H9 (cell line): ENCODE measurements around the gene TCEA2. TPM values are rescaled to one million over a fixed set of nuclear protein-coding genes. Genes with fewer than 3 reads are reported as not detected.

Experiments used
- DNase-seq: peaks from one replicate; pipeline ENCODE4 v3.0.0-alpha.2; 2017
- H2AFZ ChIP-seq: one replicate; pipeline ENCODE4 v1.6.1; 2013; ENCODE audit warnings: mild to moderate bottlenecking, low read length, control low read depth, moderate library complexity
- H2AK5ac ChIP-seq: 2 replicates; pipeline ENCODE4 v1.6.1; 2013; ENCODE audit warnings: low read length, control low read depth, mixed read lengths; ENCODE audit not compliant: insufficient read length
- H2BK120ac ChIP-seq: one replicate; pipeline ENCODE4 v1.6.1; 2013; ENCODE audit warnings: low read depth, mild to moderate bottlenecking, low read length, control low read depth, inconsistent platforms; ENCODE audit not compliant: poor library complexity, severe bottlenecking
- H2BK12ac ChIP-seq: 2 replicates; pipeline ENCODE4 v1.6.1; 2013; ENCODE audit warnings: low read length, control low read depth, mixed read lengths, low read depth; ENCODE audit not compliant: insufficient read length
- H2BK15ac ChIP-seq: 2 replicates; pipeline ENCODE4 v1.6.1; 2013; ENCODE audit warnings: low read depth, low read length, control low read depth
- H2BK20ac ChIP-seq: one replicate; pipeline ENCODE4 v1.6.1; 2013; ENCODE audit warnings: low read depth, mild to moderate bottlenecking, low read length, control low read depth, inconsistent platforms; ENCODE audit not compliant: poor library complexity, severe bottlenecking
- H2BK5ac ChIP-seq: 2 replicates; pipeline ENCODE4 v1.6.1; 2013; ENCODE audit warnings: low read length, control low read depth, mixed read lengths; ENCODE audit not compliant: insufficient read length
- H3K14ac ChIP-seq: 2 replicates; pipeline ENCODE4 v1.6.1; 2013; ENCODE audit warnings: low read length, control low read depth; ENCODE audit not compliant: insufficient read depth
- H3K18ac ChIP-seq: 2 replicates; pipeline ENCODE4 v1.6.1; 2013; ENCODE audit warnings: low read depth, mild to moderate bottlenecking, mixed read lengths, low read length, control low read depth; ENCODE audit not compliant: insufficient read length
- H3K23ac ChIP-seq: 2 replicates; pipeline ENCODE4 v1.6.1; 2013; ENCODE audit warnings: low read length, control low read depth, mixed read lengths, low read depth; ENCODE audit not compliant: insufficient read length
- H3K23me2 ChIP-seq: 2 replicates; pipeline ENCODE4 v1.6.1; 2013; ENCODE audit warnings: low read depth, mild to moderate bottlenecking, mixed read lengths, low read length, control low read depth; ENCODE audit not compliant: insufficient read length, poor library complexity, severe bottlenecking
- H3K27ac ChIP-seq: 2 replicates; pipeline ENCODE4 v1.5.1; 2013; ENCODE audit warnings: low read length, control low read depth, mixed read lengths, low read depth; ENCODE audit not compliant: insufficient read length
- H3K27me3 ChIP-seq: 2 replicates; pipeline ENCODE4 v1.6.1; 2013; ENCODE audit warnings: low read length, control low read depth, inconsistent platforms; ENCODE audit not compliant: insufficient read depth
- H3K4ac ChIP-seq: 2 replicates; pipeline ENCODE4 v1.6.1; 2013; ENCODE audit warnings: low read depth, mild to moderate bottlenecking, control low read depth, inconsistent platforms, low read length, moderate library complexity
- H3K4me1 ChIP-seq: 2 replicates; pipeline ENCODE4 v1.6.1; 2013; ENCODE audit warnings: low read length, control low read depth, inconsistent platforms; ENCODE audit not compliant: insufficient read depth
- H3K4me2 ChIP-seq: 2 replicates; pipeline ENCODE4 v1.6.1; 2013; ENCODE audit warnings: low read length, control low read depth, mixed read lengths; ENCODE audit not compliant: insufficient read length, insufficient read depth
- H3K56ac ChIP-seq: 2 replicates; pipeline ENCODE4 v1.6.1; 2013; ENCODE audit warnings: low read depth, mild to moderate bottlenecking, mixed read lengths, low read length, control low read depth; ENCODE audit not compliant: insufficient read length
- H3K79me1 ChIP-seq: 2 replicates; pipeline ENCODE4 v1.6.1; 2013; ENCODE audit warnings: low read depth, mild to moderate bottlenecking, moderate library complexity, low read length, control low read depth, inconsistent platforms; ENCODE audit not compliant: insufficient read depth, poor library complexity, severe bottlenecking
- H3K79me2 ChIP-seq: 2 replicates; pipeline ENCODE4 v1.6.1; 2013; ENCODE audit warnings: low read length, control low read depth, inconsistent platforms; ENCODE audit not compliant: insufficient read depth
- H3K9ac ChIP-seq: 2 replicates; pipeline ENCODE4 v1.6.1; 2013; ENCODE audit warnings: low read length, control low read depth, mixed read lengths; ENCODE audit not compliant: insufficient read length; ENCODE audit errors: extremely low read depth
- H3K9me3 ChIP-seq: one replicate; pipeline ENCODE4 v1.6.1; 2013; ENCODE audit warnings: low read depth, low read length, inconsistent platforms; ENCODE audit not compliant: control insufficient read depth
- H3T11ph ChIP-seq: one replicate; pipeline ENCODE4 v1.6.1; 2013; ENCODE audit warnings: mild to moderate bottlenecking, low read length, control low read depth, inconsistent platforms
- H4K20me1 ChIP-seq: one replicate; pipeline ENCODE4 v1.6.1; 2013; ENCODE audit not compliant: control insufficient read depth, insufficient read length, insufficient read depth
- H4K5ac ChIP-seq: 2 replicates; pipeline ENCODE4 v1.6.1; 2013; ENCODE audit warnings: low read depth, mild to moderate bottlenecking, mixed read lengths, low read length, control low read depth; ENCODE audit not compliant: insufficient read length
- H4K8ac ChIP-seq: replicated peaks from 2 replicates; pipeline ENCODE4 v1.6.1; 2013; ENCODE audit warnings: low read length, control low read depth, mixed read lengths, low read depth; ENCODE audit not compliant: insufficient read length
- H4K91ac ChIP-seq: 2 replicates; pipeline ENCODE4 v1.6.1; 2013; ENCODE audit warnings: low read depth, mild to moderate bottlenecking, moderate library complexity, mixed read lengths, low read length, control low read depth; ENCODE audit not compliant: insufficient read length
- H3K27ac Mint-ChIP-seq, 3 experiments: 2 replicates in 2 of 3; 3 replicates in 1 of 3; pipeline ENCODE4 v1.8.0; 2020 to 2021; ENCODE audit warnings: mixed read lengths in 3 of 3, mild to moderate bottlenecking in 1 of 3, moderate library complexity in 1 of 3
- H3K27me3 Mint-ChIP-seq: 2 replicates; pipeline ENCODE4 v1.8.0; 2021; ENCODE audit warnings: low read depth, mild to moderate bottlenecking, moderate library complexity, mixed read lengths
- H3K36me3 Mint-ChIP-seq, 3 experiments: 2 replicates in 2 of 3; 3 replicates in 1 of 3; pipeline ENCODE4 v1.8.0; 2020 to 2021; ENCODE audit warnings: low read depth in 3 of 3, mixed read lengths in 3 of 3; ENCODE audit not compliant: insufficient read depth in 1 of 3
- H3K4me1 Mint-ChIP-seq, 2 experiments: 2 replicates each; pipeline ENCODE4 v1.8.0; 2020; ENCODE audit warnings: mixed read lengths in 2 of 2
- H3K4me3 Mint-ChIP-seq, 2 experiments: 2 replicates in 1 of 2; 3 replicates in 1 of 2; pipeline ENCODE4 v1.8.0; 2020 to 2021; ENCODE audit warnings: mild to moderate bottlenecking in 2 of 2, mixed read lengths in 2 of 2, moderate library complexity in 1 of 2
- H3K9me3 Mint-ChIP-seq, 2 experiments: 2 replicates in 1 of 2; 3 replicates in 1 of 2; pipeline ENCODE4 v1.8.0; 2020; ENCODE audit warnings: mild to moderate bottlenecking in 2 of 2, mixed read lengths in 2 of 2, moderate library complexity in 1 of 2
- WGBS: extraction: QIAGEN DNeasy Blood & Tissue Kit; methylation state at CpG from one replicate; pipeline ENCODE4 v1.1.7; 2013; ENCODE audit warnings: missing lambda C conversion rate, low lambda C conversion rate, mixed read lengths; ENCODE audit not compliant: insufficient read length; ENCODE audit errors: extremely low coverage; 5-methylcytosine and 5-hydroxymethylcytosine counted together
- total RNA-seq: library from RNA; stranded (reverse); gene quantifications from 2 replicates; pipeline ENCODE4 v1.2.1, GENCODE V29; 2021
- TF ChIP-seq, protein P1 (sequence below): fragments of 200-600 bp; sonication (generic); conservative IDR thresholded peaks from 3 replicates; pipeline ENCODE4 v1.8.0; 2021; ENCODE audit warnings: antibody characterized with exemption, mild to moderate bottlenecking

TCEA2 gene
- total RNA-seq, 1 experiment from 2014 or later = 51.7 TPM

DNA sequence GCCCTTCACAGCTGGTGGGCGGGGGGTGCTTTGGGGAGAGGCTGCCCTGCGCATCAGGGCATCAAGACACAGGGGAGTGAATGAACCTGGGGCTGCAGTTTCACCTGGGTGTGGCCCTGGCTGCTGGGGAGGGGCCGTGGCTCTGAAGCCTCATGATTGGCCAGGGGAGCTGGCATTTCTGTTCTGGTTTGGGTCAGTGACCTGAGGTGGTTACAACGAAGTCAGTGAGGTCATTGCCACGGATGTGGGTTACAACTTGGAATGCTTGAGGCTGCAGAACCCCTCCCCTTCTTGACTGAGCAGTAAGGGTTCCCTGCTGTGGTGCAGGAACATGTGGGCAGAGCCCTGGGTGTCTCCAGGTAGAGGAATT lies 3.0 kb downstream of the TCEA2 start:
- Histone ChIP-seq H3K27me3 (no peaks in the 10 kb centered on the region), H3K9ac (no peak overlapping the region), H3K23me2 (peaks cover 6% of the 10 kb centered on the region), H3K9me3 (no peaks in the 10 kb centered on the region), H2BK12ac (no peak overlapping the region), H2BK120ac (no peak overlapping the region), H3K56ac (no peak overlapping the region), H2BK20ac (no peak overlapping the region), H2AFZ (no peak overlapping the region), H2AK5ac (no peak overlapping the region), H3K79me2 (no peaks in the 10 kb centered on the region), H3K4me1 (peaks cover 1% of the 10 kb centered on the region; the same call in 1 of the 2 replicates), H4K5ac (no peak overlapping the region), H2BK5ac (no peak overlapping the region), H3K23ac (no peak overlapping the region), H3K27ac (no peak overlapping the region), H3K79me1 (no peaks in the 10 kb centered on the region), H2BK15ac (no peak overlapping the region), H3K18ac (no peak overlapping the region), H3T11ph (no peak overlapping the region), H3K4me2 (no peak overlapping the region), H3K4ac (no peak overlapping the region), H4K91ac (no peak overlapping the region), H4K8ac (no peak overlapping the region), H4K20me1 (no peaks in the 10 kb centered on the region), H3K14ac (no peak overlapping the region; the same call in 1 of the 2 replicates)
- peaks cover 1% of the 10 kb centered on the region for H3K27me3 Mint-ChIP-seq
- no peak overlapping the region; a peak in 1 of 7 replicates for H3K27ac Mint-ChIP-seq
- TF ChIP-seq, protein P1, sequence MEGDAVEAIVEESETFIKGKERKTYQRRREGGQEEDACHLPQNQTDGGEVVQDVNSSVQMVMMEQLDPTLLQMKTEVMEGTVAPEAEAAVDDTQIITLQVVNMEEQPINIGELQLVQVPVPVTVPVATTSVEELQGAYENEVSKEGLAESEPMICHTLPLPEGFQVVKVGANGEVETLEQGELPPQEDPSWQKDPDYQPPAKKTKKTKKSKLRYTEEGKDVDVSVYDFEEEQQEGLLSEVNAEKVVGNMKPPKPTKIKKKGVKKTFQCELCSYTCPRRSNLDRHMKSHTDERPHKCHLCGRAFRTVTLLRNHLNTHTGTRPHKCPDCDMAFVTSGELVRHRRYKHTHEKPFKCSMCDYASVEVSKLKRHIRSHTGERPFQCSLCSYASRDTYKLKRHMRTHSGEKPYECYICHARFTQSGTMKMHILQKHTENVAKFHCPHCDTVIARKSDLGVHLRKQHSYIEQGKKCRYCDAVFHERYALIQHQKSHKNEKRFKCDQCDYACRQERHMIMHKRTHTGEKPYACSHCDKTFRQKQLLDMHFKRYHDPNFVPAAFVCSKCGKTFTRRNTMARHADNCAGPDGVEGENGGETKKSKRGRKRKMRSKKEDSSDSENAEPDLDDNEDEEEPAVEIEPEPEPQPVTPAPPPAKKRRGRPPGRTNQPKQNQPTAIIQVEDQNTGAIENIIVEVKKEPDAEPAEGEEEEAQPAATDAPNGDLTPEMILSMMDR = no peak
- H3K36me3 Mint-ChIP-seq = peaks cover 0 to 3% (median 0%) of the 10 kb centered on the region in 3 experiments; a peak in 2 of 7 replicates
- no peaks in the 10 kb centered on the region for H3K9me3 Mint-ChIP-seq
- DNase-seq = peak; percentile 76
- no peak overlapping the region; a peak in 1 of 5 replicates for H3K4me3 Mint-ChIP-seq
- WGBS = no CpG with 5 or more reads among the region's 5 CpGs
- H3K4me1 Mint-ChIP-seq = peaks cover 28 to 42% of the 10 kb centered on the region in 2 experiments
